Endometrium (tissue), 2 donors: ENCODE data around the gene NUTM2B.
"Not testable (repeated sequence)": the region's sequence is repeated elsewhere in the genome, so short reads cannot be mapped to it uniquely, and the experiment has no call there.

Experiments
- FAIRE-seq: peaks from 2 replicates; lab custom pipeline; 2012; peaks lifted over from hg19 to GRCh38; lab: Jason Lieb, UNC
- donor health status: control.
- donor health status: control.

NUTM2B gene

GRCh38 chr10:79748510-79748909 lies 45.5 kb downstream of the NUTM2B start:
- FAIRE-seq: not testable (repeated sequence)

GRCh38 chr10:79753601-79754000 lies 50.6 kb downstream of the NUTM2B start:
- FAIRE-seq: not testable (repeated sequence)

- FAIRE-seq: not testable (repeated sequence)
Measured at GRCh38 chr10:79758297-79758993, 55.4 kb downstream of the NUTM2B start.
